GM19395 (cell line): ENCODE results near the gene MYOM1.

Experiments used
- ATAC-seq: cut with Tn5 transposase; IDR thresholded peaks from one replicate; pipeline ENCODE4 v1.9.1; 2021; ENCODE audit warnings: mild to moderate bottlenecking, moderate library complexity; ENCODE audit not compliant: unreplicated experiment

Gene MYOM1

DNA sequence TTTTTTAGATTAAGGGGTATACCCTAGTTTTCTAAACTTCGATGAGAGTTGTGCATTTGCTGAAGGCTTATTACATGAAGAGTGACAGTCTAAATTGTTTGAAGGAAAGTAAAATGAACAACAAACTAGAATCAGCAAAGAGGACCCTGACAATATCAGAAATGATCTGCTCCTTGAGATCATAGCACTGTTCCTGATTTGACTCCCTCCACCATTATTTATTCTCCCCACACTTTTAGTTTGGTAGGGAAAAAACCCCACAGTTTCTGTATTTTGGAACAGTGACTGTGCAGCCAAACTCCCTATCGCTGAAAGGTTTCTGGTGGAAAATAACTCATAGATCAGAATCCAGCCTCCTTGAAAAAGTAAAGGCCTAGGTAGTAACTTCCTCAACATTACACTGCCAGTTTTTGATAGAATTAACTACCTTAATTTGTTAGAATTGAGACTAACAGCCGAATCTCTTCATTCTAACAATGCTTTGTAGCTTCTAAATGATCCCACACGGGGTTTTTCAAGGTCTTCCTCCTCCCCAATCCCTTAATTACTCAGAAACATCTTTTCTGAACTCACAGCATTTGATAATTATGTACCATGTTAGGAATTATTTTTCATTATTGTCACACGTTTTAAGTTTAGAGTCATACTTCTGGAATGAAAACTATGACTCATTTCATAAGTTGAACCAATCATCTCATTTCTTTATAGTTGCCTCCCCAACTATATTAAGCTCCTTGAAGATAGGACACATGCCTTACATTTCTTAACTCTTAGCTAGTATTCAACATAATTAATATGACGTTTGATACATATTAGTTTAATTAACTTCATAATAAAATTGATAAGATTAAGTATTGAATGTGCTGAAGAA, 30.7 kb upstream of the MYOM1 start:
- no peak for ATAC-seq

DNA sequence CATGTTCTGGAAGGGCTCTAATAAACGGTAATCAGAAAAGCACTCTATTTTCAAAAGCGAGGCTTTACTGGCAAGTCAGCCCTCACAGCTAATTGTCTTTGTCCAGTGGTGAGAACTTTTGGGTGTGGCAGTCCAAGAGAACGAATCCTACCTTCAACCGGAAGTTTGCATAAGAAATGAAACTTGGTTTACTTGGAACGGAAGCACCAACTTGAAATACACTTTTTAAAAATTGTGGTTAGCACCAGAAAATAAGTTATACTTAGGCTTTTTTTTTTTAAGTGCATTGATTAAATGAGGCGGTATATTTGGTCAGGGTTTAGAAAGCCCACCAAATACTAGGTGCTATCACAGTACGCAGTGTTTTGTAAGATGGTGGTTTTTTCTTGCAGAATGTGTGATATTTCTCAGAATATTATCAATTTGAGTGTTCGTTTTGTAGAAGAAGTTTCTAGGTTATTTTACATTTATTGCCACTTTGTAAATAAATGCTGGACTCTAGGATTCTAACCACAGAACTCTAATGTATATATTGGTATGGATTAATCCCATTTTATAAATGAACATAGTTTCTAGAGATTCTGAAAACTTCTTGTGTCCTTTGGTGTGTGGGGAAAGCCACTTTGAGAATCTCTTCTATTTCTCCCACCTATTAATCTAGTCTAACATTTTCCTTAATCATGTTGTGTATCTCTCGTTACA, 29.0 kb upstream of the MYOM1 start:
- ATAC-seq, result no peak

DNA sequence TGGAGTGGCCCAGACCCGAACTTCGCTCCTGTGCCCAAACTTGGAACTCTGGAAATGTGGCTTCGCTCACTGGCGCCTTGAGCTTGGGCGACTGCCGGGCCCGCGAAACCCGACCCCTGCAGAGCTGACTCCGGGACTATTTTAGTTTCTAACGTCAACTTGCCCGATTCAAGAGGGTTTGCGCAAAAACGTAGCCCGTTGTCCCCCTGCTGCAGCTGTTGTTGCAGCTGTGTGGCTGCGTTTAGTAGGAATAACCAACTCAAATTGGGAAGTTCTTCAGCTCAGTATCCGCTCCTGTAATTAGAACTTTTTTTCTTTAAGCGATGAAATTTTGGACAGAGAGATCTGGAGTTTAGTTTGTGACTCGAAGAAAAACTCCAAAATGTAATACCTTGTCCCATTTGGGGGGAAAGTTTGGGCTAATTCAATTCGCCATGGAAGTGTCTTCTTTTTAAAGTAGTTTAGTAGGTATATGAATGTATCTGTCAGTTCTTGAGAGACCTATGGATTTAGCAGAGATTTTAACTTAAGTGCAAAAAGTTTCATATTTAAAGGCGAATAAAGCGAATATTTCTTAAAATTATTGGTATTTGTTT, 28.4 kb upstream of the MYOM1 start:
- ATAC-seq, result no peak

DNA sequence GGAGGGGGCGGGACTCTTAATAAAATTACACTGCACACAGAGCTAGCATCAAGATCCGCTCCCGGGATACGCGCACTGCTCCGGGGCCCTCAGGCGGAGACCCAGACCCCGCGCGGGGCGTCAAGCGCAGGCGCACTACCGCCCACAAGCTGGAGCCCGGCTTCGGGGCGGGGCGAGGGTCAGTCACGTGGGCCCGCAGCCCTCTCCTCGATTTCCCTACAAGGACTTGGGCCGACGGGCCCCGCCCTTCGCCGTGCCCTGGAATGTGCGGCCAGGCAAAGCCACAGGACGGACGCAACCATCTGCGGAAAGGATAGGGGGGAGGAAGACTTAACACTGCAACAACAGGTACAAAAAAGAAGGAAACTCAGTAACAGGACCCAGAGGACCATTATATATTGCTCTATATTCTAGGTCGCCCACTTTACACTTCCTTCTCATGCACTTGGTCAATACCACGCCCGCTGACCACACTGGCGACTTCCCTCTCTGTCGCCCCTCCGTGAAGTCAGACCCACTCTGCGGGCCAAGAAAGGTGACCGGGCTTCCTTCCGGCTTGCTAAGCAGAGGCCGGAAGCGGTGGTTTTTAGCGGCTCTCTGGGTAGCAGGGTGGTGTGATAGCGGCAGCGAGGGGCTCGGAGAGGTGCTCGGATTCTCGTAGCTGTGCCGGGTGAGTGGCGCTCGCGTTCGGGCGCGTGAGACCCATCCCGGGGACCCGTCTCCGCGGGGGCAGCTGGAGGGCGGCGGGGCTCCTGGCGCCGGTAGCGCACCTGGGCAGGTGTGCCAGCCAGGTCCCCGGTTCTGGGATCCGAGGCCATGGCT, 27.7 kb upstream of the MYOM1 start, which contains the start of gene MYL12A:
TSS of gene MYL12A (plus strand) at position 562 of the 822 bp plus-strand sequence. CDS start 5,447 bp downstream, outside the sequence.
- peak; percentile 85 for ATAC-seq

DNA sequence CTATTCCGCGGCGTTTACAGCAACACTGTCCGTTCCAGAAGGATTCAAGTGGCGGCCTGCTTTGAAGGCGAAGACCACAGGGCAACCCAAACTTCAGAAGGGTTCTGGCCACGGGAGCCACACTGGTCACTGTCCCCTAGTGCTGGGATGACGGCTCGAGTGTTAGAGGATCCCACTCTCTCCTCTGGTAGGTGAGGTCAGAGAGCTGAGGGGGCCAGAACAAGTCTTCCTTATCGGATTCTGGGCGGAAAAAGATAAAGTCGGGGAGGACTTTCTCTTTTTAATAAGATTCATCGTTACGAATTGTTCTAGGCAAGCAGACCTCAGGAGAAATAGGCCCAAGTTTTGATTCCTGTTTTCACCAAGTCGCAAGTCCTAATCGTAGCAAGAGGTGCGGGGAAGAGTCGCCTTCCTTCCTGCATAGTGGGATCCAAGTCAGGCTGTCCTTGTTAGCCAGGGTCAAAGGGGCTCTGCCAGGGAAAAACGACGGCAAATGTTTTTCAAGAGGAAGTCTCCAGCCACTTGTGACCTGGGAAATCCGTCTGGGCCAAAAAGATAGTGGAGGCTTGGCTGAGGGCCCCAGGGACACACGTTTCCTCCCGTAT, 27.0 kb upstream of the MYOM1 start:
- ATAC-seq, result peak; percentile 0

DNA sequence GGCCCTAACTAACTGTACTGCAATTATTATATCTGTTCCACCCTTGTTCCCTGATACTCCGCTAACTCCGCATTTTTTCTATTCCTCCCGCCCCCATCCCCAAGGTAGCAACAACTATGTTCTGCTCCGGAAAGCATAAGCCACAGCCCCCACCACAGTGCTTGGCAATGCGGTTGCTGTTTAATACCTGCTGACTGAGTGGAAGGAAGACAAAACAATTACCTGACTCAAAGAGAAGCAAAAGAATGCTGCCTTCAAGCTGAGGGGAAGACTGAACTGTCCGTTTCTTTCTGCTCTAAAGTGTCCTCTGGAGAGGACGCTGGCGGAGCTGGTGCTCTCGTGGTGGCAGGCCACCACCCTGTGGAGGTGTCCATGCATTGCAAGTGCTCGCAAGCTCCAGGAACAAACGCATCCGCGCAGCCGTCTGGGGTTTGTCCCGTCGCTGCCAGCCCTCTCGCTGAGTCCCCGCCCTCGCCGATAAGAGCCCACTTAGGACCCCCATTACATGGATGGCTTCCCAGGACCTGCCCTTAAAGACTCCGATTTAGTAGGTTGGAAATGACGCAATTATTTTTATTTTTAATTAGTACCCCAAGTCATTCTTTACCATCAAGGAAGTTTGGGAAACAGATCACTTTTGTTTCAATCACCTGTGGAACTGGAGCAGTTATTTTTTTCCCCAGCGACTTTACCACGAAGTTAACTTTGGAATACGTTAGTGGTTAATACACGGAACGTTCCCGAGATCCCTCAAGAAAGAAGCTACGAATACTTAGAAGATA, 26.3 kb upstream of the MYOM1 start:
- ATAC-seq, result peak; percentile 46

DNA sequence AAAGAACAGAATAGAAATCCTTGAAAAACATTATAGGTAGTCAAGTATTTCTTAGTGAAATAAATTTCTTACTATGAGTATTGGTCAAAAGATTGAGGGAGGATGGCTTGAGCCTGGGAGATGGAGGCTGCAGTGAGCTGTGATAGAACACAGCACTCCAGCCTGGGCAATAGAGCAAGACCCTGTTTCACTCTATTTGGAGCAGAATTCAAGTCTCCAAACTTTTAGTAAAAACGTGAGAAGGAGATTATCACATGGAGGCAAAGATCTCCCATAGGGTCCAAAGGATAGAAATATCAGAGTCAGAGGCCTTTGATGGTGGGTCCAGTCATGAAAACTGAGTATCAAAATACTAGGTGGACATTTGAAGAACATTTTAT, 25.4 kb upstream of the MYOM1 start:
- no peak for ATAC-seq

DNA sequence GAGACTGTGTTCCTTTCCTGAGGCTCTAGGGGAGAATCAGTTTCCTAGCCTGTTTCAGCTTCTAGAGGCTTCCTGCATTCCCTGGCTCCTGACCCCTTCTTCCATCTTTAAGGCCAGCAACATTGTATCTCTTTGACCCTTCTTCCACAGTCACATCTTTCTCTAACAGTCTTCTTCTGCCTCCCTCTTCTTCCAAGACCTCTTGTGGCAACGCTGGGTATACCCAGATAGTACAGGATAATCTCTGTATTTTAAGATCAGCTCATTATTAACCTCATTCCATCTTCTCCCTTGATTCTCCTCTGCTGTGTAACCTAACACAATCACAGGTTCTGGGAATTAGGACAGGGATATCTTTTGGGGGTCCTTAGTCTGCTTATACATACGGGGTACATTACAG, 19.0 kb upstream of the MYOM1 start:
- ATAC-seq, result no peak

DNA sequence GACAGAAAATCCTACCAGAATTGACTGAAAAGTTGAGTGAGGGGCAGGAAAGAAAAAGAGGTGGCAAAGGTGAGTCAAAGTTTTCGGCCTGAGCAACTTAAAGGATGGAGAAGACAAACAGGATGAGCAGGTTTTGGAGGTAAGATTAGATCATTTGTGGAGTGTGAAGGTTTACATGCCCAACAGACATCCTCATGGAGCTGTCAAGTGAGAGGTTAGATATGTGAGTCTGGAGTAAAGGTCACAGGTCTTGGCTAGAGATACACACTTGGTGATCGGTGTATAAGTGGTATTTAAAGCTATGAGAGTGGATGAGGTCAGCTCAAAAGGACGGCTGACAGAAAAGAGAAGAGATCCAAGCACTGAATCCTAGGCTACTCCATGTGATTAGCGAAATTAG, 16.7 kb upstream of the MYOM1 start:
- no peak for ATAC-seq

DNA sequence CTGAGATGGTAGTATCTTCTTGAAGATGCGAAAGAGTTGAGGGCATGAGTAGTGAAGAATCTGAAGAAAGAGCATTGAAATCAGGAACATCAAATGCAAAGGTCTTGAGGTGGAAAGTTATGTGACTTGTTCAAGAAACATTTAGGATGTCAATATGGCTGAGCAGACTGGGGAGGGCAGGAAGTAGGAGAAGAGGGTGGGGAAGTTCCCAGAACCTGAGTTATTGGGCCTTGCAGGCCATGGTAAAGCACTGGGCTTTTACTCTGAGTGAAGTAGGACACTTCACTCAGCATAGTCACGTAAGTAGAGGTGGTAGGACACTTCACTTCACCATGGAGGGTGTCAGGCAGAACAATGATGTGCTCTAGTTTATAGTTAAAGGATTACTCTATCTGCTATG, 16.1 kb upstream of the MYOM1 start:
- no peak for ATAC-seq

DNA sequence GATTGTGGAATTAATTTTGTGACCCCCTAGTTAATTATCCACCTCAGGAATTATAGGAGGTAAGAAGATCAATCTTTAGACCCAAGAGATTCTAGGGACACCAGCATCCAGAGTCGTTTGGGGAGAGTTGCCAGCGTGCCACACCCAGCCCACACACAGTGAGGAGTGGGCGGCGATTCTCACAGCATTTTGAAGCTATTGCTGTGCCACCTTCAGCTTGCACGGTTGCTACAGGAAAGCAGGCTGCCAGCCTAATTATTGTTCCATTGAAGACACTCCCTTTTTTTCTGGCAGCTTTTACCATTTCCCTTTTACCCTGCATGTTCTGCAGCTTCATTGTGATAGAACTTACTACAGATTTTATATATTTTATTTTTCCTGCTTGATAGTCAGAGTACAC, 14.7 kb upstream of the MYOM1 start:
- ATAC-seq, result no peak

DNA sequence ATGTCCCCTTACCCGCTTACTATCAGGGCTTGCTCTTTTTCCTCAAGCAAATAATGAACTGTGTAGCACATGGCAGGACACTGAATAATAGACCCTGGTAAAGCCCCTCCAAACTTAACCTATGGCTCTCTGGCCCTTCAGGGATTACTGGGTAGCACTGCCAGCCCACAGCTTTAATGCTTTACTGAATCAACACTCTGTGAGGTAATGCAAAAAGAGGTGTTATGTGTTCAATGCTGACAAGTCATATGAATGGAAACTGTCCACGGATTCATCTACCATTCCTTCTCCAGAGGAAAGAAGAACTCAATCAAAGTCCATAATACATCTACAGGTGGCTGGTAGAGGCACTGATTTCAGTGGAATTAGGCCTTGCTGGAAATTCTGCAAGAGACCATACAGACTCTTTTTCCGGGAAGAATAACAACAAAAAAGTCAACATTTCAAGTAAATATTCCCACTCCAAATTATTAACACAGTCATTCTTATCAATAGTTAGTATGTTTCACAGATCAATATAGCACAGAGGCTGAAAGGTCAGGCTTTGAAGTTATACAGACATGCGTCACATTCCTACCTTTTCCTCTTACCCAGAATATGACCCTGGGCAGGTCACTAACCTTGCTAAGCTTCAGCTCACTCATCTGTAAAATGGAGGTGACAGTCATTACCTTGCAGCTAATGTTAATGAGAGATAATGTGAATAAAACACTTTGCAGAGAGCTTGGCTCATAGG, 13.8 kb upstream of the MYOM1 start:
- ATAC-seq, result no peak

DNA sequence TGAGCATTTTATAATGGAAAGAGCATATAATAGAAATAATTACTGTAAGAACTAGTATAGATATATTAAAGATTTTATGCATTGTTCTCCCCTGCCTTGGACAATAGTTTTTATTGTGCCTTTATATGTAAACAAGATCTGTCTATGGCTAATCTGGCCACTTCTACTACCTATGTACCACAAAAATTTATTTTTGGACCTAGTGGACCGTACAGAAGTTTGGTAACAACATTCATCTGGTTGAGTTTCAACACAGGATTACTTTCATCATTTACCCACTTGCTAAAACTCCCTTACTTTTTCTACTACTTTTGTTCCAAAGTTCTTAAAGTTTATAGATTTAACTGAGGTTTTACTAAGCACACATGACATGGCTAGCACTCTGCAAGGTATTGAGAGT, 13.2 kb upstream of the MYOM1 start:
- ATAC-seq, result no peak

DNA sequence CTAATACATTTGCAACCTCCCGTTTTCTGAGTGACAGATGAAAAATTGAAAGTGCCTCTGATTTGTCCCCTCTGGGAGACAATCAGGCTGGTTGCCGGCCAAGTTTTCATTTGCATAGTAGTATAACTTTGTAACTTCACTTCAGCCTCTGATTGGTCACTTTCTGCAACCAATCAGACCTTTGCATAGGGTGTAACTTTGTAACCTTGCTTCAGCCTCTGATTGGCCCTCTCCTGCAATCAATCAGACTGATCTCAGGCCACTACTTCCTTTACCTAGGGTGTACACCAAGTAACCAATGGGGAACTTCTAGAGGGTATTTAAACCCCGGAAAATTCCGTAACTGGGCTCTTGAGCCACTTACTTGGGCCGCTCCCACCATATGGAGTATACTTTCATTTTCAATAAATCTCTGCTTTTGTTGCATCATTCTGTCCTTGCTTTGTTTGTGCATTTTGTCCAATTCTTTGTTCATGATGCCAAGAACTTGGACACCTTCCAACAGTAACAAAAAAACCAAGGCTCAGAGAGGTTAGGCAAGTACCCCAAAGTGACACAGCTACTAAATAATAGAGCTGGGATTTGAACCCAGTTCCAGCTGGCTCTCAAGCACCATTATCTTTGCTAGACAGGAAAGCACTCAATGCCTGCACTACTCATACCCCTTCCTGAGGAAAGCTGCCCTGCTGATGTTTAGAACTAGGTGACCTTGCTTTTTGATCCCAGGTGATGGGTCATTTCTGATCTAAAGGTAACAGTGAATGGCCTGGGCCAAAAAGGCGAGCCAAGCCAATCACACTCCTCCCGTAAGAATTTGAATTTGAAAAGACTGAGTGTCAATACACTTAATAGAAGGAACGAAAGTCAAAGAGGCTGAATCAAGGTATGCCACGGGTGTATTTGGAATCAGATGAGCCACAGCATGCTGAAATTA, 10.9 kb upstream of the MYOM1 start:
- no peak for ATAC-seq

DNA sequence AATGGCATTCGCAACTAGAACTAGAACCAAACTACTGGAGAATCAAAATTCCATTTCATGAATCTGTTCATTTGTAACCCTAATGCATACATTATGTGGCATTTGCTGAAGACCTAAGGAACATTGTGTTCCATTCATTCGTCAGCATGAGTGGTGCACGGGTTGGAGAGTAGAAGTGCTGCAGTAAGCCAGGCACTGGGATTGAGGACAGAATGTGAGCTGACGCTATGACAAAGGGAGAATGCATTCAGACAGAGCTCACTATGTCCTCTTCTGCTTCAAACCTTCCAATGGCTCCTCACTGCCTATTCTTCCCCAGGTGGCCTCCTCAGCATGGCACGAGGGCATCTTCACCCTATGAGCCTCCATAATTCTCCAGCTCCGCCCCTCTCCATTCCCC, 6.3 kb upstream of the MYOM1 start:
- ATAC-seq, result no peak

DNA sequence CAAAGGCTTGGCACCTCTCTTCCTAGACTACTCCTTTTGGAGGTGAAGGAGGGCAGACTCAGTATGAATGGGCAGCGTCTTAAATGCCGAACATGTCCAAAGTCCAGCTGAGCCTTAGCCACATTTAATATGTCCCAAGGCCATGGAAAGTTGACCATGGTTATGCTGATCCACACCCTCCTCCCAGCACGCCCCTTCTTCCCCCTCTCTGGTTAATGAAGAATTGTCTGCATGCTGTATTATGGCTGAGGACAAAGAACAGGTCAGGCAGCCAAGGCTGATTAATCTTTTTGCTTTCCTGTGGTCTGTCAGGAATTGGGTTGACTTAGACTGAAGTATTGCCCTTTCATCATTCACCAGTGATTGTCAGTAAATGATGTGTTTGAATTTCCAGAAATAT, 5.8 kb upstream of the MYOM1 start:
- no peak for ATAC-seq

DNA sequence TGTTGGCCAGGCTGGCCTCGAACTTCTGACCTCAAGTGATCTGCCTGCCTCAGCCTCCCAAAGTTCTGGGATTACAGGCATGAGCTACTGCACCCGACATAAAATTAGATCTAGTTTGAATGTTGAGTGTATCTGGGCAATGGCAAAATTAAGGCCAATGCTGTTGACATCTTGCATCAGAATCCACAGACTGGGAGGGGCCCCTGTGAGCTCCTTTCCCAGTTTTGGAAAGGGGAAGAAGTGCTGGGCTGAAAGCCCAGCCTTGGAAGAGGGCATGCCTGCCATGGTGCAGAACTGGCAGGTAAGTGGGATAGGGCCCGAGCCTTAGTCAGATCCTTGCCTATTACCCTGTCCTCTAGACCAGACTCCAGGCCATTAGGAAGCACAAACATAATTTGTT, 4.5 kb upstream of the MYOM1 start:
- ATAC-seq, result no peak

DNA sequence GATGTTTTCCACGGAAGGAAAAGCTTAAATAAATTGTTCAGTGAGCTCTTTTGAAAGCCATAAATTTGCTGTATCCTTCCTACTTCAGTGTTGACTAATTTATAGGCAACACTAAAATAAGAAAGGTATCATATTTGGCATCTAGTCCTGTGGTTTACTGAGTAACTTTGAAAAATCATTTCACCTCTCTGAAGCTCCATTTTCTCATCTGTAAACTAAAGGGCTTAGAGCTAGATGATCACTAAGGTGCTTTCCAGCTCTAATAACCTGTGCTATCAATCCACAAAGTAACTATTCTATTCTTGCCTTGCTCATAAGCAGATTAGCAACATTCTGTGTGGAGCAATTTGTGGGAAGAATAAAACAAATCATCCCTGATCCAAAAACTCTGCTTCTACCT, 3.6 kb upstream of the MYOM1 start:
- no peak for ATAC-seq
